ENCODE data around the gene LRRC63. TPM values are rescaled to one million over a fixed set of nuclear protein-coding genes. Genes with fewer than 3 reads are reported as not detected.

LRRC63 gene
- total and polyA plus RNA-seq, 2 donors (not counting 1 experiment from before 2014, with no cell fraction given), result 0.17 TPM; not detected in 1

DNA sequence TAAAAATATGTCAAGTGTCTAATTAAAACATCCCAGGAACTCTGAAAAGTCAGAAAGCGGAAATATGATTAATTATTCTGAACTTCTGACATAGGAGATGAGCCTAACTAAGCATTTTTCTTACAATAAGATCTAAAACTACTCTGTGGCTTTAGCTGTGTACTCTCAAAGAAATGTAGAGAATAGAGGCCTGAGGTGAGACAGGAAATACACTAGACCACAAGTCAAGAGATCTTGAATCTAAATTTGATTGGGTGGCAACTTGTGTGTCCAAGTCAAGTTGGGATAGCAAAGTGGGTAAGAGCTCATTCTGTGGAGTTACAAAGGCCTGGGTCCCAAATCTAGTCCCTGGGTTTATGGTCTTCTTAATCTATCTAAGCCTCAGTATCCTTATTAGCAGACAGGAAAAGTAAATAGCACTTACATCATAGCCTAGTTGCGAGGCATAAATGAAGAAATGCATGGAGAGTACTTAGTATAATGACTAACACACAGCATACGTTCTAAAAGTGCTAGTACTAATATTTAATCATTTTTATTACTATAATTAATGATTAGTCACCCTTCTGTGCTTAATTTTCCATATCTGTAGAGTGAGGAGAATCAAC lies 9.4 kb upstream of the LRRC63 start:
- H3K4me3 ChIP-seq (replicated peaks in 1 of 4; ENCODE audit: control extremely low read depth in 1 of 4, insufficient read depth in 1 of 4, low read depth in 3 of 4, low read length in 4 of 4), result no peak overlapping the region
- H2AFZ ChIP-seq (ENCODE audit: low read length), result no peak overlapping the region
- H3K4me2 ChIP-seq (ENCODE audit: extremely low read depth, insufficient read depth, low read length), result no peak overlapping the region
- no peak overlapping the region for H3K27ac ChIP-seq (ENCODE audit: insufficient read depth, low read length)
- TF ChIP-seq EZH2 (IDR thresholded peaks at IDR 0.05; ENCODE audit: low read length, missing control alignments), result no peak
- TF ChIP-seq, protein P1, sequence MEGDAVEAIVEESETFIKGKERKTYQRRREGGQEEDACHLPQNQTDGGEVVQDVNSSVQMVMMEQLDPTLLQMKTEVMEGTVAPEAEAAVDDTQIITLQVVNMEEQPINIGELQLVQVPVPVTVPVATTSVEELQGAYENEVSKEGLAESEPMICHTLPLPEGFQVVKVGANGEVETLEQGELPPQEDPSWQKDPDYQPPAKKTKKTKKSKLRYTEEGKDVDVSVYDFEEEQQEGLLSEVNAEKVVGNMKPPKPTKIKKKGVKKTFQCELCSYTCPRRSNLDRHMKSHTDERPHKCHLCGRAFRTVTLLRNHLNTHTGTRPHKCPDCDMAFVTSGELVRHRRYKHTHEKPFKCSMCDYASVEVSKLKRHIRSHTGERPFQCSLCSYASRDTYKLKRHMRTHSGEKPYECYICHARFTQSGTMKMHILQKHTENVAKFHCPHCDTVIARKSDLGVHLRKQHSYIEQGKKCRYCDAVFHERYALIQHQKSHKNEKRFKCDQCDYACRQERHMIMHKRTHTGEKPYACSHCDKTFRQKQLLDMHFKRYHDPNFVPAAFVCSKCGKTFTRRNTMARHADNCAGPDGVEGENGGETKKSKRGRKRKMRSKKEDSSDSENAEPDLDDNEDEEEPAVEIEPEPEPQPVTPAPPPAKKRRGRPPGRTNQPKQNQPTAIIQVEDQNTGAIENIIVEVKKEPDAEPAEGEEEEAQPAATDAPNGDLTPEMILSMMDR (conservative IDR thresholded peaks at IDR 0.05 in 1 of 2, IDR thresholded peaks at IDR 0.05 in 1 of 2; ENCODE audit: low read depth in 1 of 2, low read length in 2 of 2), result no peak
- H4K20me1 ChIP-seq (ENCODE audit: control insufficient read depth, extremely low read depth, insufficient read depth, low read length), result no peaks in the 10 kb centered on the region
- no peaks in the 10 kb centered on the region for H3K36me3 ChIP-seq (ENCODE audit: control insufficient read depth, insufficient read depth, low read length)
- no peaks in the 10 kb centered on the region for H3K4me1 ChIP-seq (ENCODE audit: control insufficient read depth, extremely low read depth, insufficient read depth, low read length)
- no peak for DNase-seq (ENCODE audit: low read depth in 2 of 2)
- H3K9me3 ChIP-seq (ENCODE audit: control insufficient read depth, insufficient read depth, low read depth, low read length), result no peaks in the 10 kb centered on the region
- no peak overlapping the region for H3K9ac ChIP-seq (ENCODE audit: insufficient read depth, low read length)
- H3K27me3 ChIP-seq (ENCODE audit: control insufficient read depth, insufficient read depth, low read length), result no peaks in the 10 kb centered on the region
- no peaks in the 10 kb centered on the region for H3K79me2 ChIP-seq (ENCODE audit: control insufficient read depth, insufficient read depth, low read length)

DNA sequence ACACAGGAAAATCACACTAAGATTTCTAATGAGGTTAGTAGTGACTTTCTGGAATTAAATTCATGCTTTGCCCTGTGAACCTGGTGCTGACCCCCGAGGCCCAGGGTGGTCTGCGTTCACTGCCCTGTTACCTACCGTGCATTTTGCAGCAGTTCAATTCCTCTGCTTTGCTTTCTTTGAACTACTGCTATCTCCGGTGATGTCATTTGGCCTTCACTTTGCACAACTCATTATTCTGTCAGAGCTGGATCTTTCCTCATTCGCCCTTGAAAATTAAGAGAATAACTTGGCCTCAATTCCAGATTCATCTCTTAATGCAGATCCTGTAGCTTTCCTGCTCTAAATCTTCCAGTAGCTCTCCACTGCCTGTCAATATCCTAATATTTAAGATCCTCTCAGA lies 8.8 kb upstream of the LRRC63 start:
- Histone ChIP-seq H3K27ac (ENCODE audit: insufficient read depth, low read length) (no peak overlapping the region), H2AFZ (ENCODE audit: low read length) (no peak overlapping the region), H3K36me3 (ENCODE audit: control insufficient read depth, insufficient read depth, low read length) (no peaks in the 10 kb centered on the region), H4K20me1 (ENCODE audit: control insufficient read depth, extremely low read depth, insufficient read depth, low read length) (no peaks in the 10 kb centered on the region), H3K27me3 (ENCODE audit: control insufficient read depth, insufficient read depth, low read length) (no peaks in the 10 kb centered on the region), H3K9me3 (ENCODE audit: control insufficient read depth, insufficient read depth, low read depth, low read length) (no peaks in the 10 kb centered on the region), H3K4me3 (replicated peaks in 1 of 4; ENCODE audit: control extremely low read depth in 1 of 4, insufficient read depth in 1 of 4, low read depth in 3 of 4, low read length in 4 of 4) (no peak overlapping the region), H3K9ac (ENCODE audit: insufficient read depth, low read length) (no peak overlapping the region), H3K4me2 (ENCODE audit: extremely low read depth, insufficient read depth, low read length) (no peak overlapping the region), H3K4me1 (ENCODE audit: control insufficient read depth, extremely low read depth, insufficient read depth, low read length) (no peaks in the 10 kb centered on the region), H3K79me2 (ENCODE audit: control insufficient read depth, insufficient read depth, low read length) (no peaks in the 10 kb centered on the region)
- DNase-seq (ENCODE audit: low read depth in 2 of 2), result no peak
- TF ChIP-seq, protein P1 (conservative IDR thresholded peaks at IDR 0.05 in 1 of 2, IDR thresholded peaks at IDR 0.05 in 1 of 2; ENCODE audit: low read depth in 1 of 2, low read length in 2 of 2), result no peak

DNA sequence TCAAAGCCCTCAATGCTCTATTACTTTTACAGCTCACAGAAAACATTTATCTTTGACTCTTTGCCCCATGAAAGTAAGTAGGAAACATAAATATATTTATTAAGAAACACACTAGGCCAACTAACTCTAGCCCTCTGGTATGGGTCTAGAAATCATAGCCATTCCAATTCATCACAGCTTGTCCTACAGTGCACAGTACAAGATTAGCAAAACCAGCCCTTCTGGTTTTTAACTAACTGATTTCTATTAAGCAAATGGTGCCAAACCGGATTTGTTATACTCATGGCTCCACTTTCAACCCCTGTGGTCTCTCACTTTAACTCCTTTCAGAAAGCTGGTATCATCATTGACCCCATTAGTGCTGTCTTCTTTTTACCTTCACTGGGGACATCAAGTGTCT lies 5.6 kb upstream of the LRRC63 start:
- Histone ChIP-seq H3K36me3 (ENCODE audit: control insufficient read depth, insufficient read depth, low read length) (no peaks in the 10 kb centered on the region), H3K27me3 (ENCODE audit: control insufficient read depth, insufficient read depth, low read length) (no peaks in the 10 kb centered on the region), H4K20me1 (ENCODE audit: control insufficient read depth, extremely low read depth, insufficient read depth, low read length) (no peaks in the 10 kb centered on the region), H3K4me3 (replicated peaks in 1 of 4; ENCODE audit: control extremely low read depth in 1 of 4, insufficient read depth in 1 of 4, low read depth in 3 of 4, low read length in 4 of 4) (no peak overlapping the region), H3K27ac (ENCODE audit: insufficient read depth, low read length) (no peak overlapping the region), H3K4me1 (ENCODE audit: control insufficient read depth, extremely low read depth, insufficient read depth, low read length) (no peaks in the 10 kb centered on the region), H2AFZ (ENCODE audit: low read length) (no peak overlapping the region), H3K9me3 (ENCODE audit: control insufficient read depth, insufficient read depth, low read depth, low read length) (no peaks in the 10 kb centered on the region), H3K9ac (ENCODE audit: insufficient read depth, low read length) (no peak overlapping the region), H3K4me2 (ENCODE audit: extremely low read depth, insufficient read depth, low read length) (no peak overlapping the region), H3K79me2 (ENCODE audit: control insufficient read depth, insufficient read depth, low read length) (no peaks in the 10 kb centered on the region)
- no peak for TF ChIP-seq EZH2 (IDR thresholded peaks at IDR 0.05; ENCODE audit: low read length, missing control alignments)
- TF ChIP-seq, protein P1 (conservative IDR thresholded peaks at IDR 0.05 in 1 of 2, IDR thresholded peaks at IDR 0.05 in 1 of 2; ENCODE audit: low read depth in 1 of 2, low read length in 2 of 2), result no peak
- no peak for DNase-seq (ENCODE audit: low read depth in 2 of 2)
